WERI-Rb-1 (cell line): ENCODE data around the gene ANKRD33B.
"Not testable (repeated sequence)": the region's sequence is repeated elsewhere in the genome, so short reads cannot be mapped to it uniquely, and the experiment has no call there.

ENCODE experiments used
- DNase-seq: peaks from one replicate; pipeline ENCODE4 v3.0.0-alpha.2; 2020
- H3K27ac ChIP-seq: fragments of 250-450 bp; sonication (Bioruptor Pico); 2 replicates; pipeline ENCODE4 v1.5.1; 2020; ENCODE audit warnings: mild to moderate bottlenecking, moderate library complexity
- H3K27me3 ChIP-seq: fragments of 250-450 bp; sonication (Bioruptor Pico); 2 replicates; pipeline ENCODE4 v1.5.1; 2021; ENCODE audit warnings: mild to moderate bottlenecking, low read depth, moderate library complexity; ENCODE audit not compliant: insufficient read depth, severe bottlenecking
- H3K36me3 ChIP-seq: fragments of 250-450 bp; sonication (Bioruptor Pico); 2 replicates; pipeline ENCODE4 v1.5.1; 2020; ENCODE audit warnings: mild to moderate bottlenecking, moderate library complexity
- H3K4me3 ChIP-seq: 2 replicates; pipeline ENCODE4 v1.5.1; 2011; ENCODE audit warnings: low read depth, mild to moderate bottlenecking, control low read depth, low read length
- H3K9me3 ChIP-seq: fragments of 250-450 bp; sonication (Bioruptor Pico); 2 replicates; pipeline ENCODE4 v1.5.1; 2021; ENCODE audit warnings: mild to moderate bottlenecking, moderate library complexity; ENCODE audit not compliant: severe bottlenecking
- CTCF ChIP-seq: IDR thresholded peaks from 2 replicates; pipeline ENCODE4 v1.5.1; 2011; ENCODE audit warnings: low read depth, mild to moderate bottlenecking, control low read depth, inconsistent platforms, low read length

ANKRD33B gene

GRCh38 chr5:10543585-10544040, 20.3 kb upstream of the ANKRD33B start:
- Histone ChIP-seq H3K27me3 (no peaks in the 10 kb centered on the region), H3K9me3 (no peaks in the 10 kb centered on the region), H3K27ac (no peak overlapping the region), H3K4me3 (no peak overlapping the region), H3K36me3 (no peaks in the 10 kb centered on the region)
- TF ChIP-seq CTCF, result no peak
- no peak for DNase-seq

DNA sequence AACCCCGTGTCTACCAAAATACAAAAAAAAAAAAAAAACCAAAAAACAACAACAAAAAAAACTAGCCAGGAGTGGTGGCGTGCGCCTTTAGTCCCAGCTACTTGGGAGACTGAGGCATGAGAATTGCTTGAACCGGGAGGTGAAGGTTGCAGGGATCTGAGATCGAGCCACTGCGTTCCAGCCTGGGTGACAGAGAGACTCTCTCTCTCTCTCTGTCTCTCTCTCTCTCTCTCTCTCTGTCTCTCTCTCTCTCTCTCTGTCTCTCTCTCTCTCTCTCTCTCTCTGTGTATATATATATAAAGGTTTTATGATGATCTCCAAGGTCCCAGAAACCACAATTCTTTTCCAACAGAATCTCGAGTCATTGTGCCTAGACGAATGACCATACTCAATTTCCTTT, 18.8 kb upstream of the ANKRD33B start:
- Histone ChIP-seq H3K27me3 (no peaks in the 10 kb centered on the region), H3K9me3 (no peaks in the 10 kb centered on the region), H3K4me3 (no peak overlapping the region), H3K27ac (no peak overlapping the region), H3K36me3 (no peaks in the 10 kb centered on the region)
- no peak for TF ChIP-seq CTCF
- DNase-seq, result no peak

DNA sequence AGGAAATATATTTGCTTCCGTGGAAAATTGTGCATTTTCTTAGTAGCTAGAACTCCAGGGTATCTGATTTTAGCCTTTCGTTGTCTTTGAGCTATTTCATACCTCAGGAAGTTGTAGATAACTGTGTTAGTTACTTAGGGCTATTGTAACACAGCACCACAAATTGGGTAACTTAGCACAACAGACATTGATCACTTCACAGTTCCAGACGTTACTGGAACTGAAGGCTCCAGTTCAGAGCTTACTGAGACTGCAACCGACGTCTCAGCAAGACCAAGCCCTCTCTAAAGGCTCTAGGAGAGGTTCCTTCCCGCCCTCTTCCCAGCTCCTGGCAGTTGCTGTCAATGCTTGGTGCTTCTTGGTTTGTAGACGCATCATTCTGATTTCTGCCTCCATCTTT, 17.7 kb upstream of the ANKRD33B start:
- Histone ChIP-seq H3K27me3 (no peaks in the 10 kb centered on the region), H3K36me3 (no peaks in the 10 kb centered on the region), H3K9me3 (no peaks in the 10 kb centered on the region), H3K4me3 (no peak overlapping the region), H3K27ac (no peak overlapping the region)
- no peak for TF ChIP-seq CTCF
- DNase-seq, result no peak

DNA sequence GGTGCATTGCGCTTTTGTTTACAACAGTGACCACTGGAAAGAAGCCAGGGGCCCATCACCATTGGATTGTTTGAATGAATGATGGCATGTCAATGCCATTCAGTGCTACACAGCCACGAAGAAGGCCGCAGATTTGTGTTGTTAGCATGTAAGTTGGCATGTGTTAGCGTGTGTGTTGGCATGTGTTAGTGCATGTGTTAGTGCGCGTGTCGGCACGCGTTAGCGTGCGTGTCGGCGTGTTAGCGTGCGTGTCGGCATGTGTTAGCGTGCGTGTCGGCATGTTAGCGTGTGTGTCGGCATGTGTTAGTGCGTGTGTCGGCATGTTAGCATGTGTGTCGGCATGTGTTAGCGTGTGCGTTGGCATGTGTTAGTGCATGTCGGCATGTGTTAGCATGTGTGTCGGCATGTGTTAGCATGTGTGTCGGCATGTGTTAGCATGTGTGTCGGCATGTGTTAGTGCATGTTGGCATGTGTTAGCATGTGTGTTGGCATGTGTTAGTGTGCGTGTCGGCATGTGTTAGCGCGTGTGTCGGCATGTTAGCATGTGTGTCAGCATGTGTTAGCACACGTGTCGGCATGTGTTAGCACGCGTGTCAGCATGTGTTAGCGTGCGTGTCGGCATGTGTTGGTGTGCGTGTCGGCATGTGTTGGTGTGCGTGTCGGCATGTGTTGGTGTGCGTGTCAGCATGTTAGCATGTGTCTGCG, 15.3 kb upstream of the ANKRD33B start:
- TF ChIP-seq CTCF, result no peak
- DNase-seq, result no peak
- no peak overlapping the region for H3K27ac ChIP-seq
- no peaks in the 10 kb centered on the region for H3K36me3 ChIP-seq
- no peaks in the 10 kb centered on the region for H3K9me3 ChIP-seq
- no peaks in the 10 kb centered on the region for H3K27me3 ChIP-seq
- H3K4me3 ChIP-seq, result no peak overlapping the region

- H3K36me3 ChIP-seq, H3K9me3 ChIP-seq, H3K27ac ChIP-seq, H3K27me3 ChIP-seq, DNase-seq, H3K4me3 ChIP-seq: not testable (repeated sequence)
Observed at GRCh38 chr5:10549123-10549514, 14.8 kb upstream of the ANKRD33B start.

DNA sequence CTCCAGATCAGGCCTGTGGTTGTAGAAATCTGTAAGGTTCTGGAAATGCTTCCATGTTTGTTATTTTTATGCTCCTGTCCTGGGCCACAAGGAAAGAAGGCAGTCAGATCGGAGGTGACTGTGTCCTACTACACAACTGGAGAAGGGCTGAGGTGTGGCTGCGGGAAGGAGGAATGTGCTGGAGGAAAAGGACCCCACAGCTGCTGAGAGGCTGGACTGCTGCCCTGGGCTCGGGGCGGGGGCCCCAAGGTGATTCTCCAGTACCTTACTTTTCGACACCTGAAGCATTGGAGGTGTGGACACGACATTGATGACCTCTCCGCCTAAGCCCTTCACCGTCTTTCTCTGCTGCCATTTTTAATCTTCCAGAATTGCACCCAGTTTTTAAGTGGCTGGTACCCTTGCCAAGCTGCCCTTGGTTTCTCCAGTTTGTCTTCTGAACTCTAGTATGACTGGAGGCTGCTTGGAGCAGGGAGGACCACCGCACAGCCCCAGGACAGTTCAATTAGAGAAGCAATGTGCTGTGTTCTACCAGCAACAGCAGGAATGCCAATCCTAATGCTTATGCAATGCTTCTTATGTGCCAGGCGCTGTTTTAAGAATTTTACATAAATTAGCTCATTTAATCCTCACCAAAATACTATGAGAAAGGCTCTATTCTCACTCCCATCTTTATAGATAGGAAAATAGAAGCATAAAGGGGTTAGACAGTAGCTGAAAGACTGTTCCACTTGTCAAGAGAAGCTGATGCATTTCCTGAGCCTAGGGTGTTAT, 13.5 kb upstream of the ANKRD33B start:
- H3K36me3 ChIP-seq, result no peaks in the 10 kb centered on the region
- no peaks in the 10 kb centered on the region for H3K27me3 ChIP-seq
- no peaks in the 10 kb centered on the region for H3K9me3 ChIP-seq
- no peak overlapping the region for H3K27ac ChIP-seq
- no peak overlapping the region for H3K4me3 ChIP-seq
- DNase-seq, result no peak
- TF ChIP-seq CTCF, result no peak
